ENCODE measurements around the gene PLK5. TPM values are rescaled to one million over a fixed set of nuclear protein-coding genes. Genes with fewer than 3 reads are reported as not detected.
"Not testable (repeated sequence)": the region's sequence is repeated elsewhere in the genome, so short reads cannot be mapped to it uniquely, and the experiment has no call there.

Gene PLK5
- total and polyA plus RNA-seq, 2 donors from 2014 or later = not detected

DNA sequence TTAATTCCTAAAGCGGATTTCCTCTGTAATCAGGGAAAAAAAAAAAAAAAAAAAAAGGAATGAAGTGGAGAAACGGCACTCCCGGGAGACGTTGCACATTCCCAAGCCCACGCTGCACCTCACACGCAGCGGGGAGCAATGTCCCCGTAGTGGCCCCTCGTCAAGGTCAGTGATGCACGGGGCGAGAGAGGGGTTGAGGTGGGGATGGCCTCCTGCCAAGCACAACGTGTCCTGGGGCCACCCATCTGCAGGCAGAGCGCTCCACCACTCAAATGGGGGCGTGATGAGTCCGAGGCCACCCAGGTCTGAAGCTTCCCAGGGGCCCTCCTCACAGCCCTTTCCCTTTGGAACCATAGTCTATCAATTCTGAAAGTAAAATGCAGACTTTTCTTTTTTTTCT lies 15.1 kb downstream of the PLK5 start:
- H3K9me3 ChIP-seq (ENCODE audit: control insufficient read depth in 2 of 3, insufficient read depth in 1 of 3, low read length in 3 of 3) = no peaks in the 10 kb centered on the region
- no peak overlapping the region for H3K4me3 ChIP-seq (ENCODE audit: low read length in 3 of 3)
- H3K27me3 ChIP-seq (ENCODE audit: control insufficient read depth, insufficient read depth, low read length) = no peaks in the 10 kb centered on the region
- DNase-seq (no peak), FAIRE-seq (no peak)
- H3K9ac ChIP-seq (ENCODE audit: low read length in 3 of 3) = no peak overlapping the region
- H3K27ac ChIP-seq (ENCODE audit: low read depth in 2 of 2, low read length in 2 of 2) = no peak overlapping the region
- no peaks in the 10 kb centered on the region for H3K4me1 ChIP-seq (ENCODE audit: control insufficient read depth in 2 of 3, insufficient read depth in 2 of 3, low read depth in 1 of 3, low read length in 3 of 3)
- intact Hi-C loops (cut with DNase I) = no loop called here
- no peaks in the 10 kb centered on the region for H3K36me3 ChIP-seq (ENCODE audit: control insufficient read depth in 2 of 3, insufficient read depth in 3 of 3, low read length in 3 of 3)
- TF ChIP-seq, protein P1, sequence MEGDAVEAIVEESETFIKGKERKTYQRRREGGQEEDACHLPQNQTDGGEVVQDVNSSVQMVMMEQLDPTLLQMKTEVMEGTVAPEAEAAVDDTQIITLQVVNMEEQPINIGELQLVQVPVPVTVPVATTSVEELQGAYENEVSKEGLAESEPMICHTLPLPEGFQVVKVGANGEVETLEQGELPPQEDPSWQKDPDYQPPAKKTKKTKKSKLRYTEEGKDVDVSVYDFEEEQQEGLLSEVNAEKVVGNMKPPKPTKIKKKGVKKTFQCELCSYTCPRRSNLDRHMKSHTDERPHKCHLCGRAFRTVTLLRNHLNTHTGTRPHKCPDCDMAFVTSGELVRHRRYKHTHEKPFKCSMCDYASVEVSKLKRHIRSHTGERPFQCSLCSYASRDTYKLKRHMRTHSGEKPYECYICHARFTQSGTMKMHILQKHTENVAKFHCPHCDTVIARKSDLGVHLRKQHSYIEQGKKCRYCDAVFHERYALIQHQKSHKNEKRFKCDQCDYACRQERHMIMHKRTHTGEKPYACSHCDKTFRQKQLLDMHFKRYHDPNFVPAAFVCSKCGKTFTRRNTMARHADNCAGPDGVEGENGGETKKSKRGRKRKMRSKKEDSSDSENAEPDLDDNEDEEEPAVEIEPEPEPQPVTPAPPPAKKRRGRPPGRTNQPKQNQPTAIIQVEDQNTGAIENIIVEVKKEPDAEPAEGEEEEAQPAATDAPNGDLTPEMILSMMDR (IDR thresholded peaks at IDR 0.05; ENCODE audit: borderline replicate concordance, extremely low read depth, insufficient read depth) = no peak

DNA sequence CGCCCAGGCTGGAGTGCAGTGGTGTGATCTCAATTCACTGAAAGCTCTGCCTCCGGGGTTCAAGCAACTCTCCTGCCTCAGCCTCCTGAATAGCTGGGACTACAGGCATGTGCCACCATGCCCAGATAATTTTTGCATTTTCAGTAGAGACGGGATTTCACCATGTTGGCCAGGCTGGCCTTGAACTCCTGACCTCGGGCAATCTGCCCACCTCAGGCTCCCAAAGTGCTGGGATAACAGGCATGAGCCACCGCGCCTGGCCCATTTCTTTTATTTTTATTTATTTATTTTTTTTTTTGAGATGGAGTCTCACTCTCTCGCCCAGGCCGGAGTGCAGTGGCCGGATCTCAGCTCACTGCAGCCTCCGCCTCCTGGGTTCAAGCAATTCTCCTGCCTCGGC lies 15.9 kb downstream of the PLK5 start:
- not testable (repeated sequence) for DNase-seq; H3K9me3 ChIP-seq (ENCODE audit: control insufficient read depth in 2 of 3, insufficient read depth in 1 of 3, low read length in 3 of 3); H3K27ac ChIP-seq (ENCODE audit: low read depth in 2 of 2, low read length in 2 of 2); H3K4me1 ChIP-seq (ENCODE audit: control insufficient read depth in 2 of 3, insufficient read depth in 2 of 3, low read depth in 1 of 3, low read length in 3 of 3); H3K4me3 ChIP-seq (ENCODE audit: low read length in 3 of 3); FAIRE-seq; H3K9ac ChIP-seq (ENCODE audit: low read length in 3 of 3); H3K36me3 ChIP-seq (ENCODE audit: control insufficient read depth in 2 of 3, insufficient read depth in 3 of 3, low read length in 3 of 3); H3K27me3 ChIP-seq (ENCODE audit: control insufficient read depth, insufficient read depth, low read length)
- intact Hi-C loops (cut with DNase I) = loop anchor here (10.0 kb wide), 1 partner anchor 135 kb away; no protein-coding TSS in a partner anchor

DNA sequence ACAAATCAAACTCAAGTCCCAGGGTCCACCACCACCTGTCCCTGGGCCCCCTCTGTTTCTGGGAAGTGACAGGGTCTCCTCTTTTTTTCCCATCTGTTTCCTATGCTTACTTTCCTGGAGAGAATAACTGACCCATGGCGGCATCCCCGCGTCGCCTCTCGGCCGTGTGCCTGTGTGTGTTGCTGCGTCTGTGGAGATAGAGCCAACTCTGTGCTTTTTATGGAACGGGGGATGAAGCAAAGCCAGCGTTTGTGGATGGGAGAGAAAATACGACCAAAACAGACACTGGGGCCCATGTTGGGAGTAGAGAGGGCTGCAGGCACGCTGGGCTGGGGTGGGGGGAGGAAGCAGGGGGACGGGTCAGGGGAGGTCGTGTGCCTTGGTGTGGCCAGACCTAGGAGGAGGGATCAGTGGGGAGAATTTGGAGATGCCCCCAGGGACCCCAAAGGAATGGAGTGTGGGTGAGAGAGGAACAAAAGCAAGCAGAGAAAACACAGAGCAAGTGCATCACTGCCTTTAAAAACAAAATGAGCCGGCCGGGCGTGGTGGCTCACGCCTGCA lies 16.6 kb downstream of the PLK5 start:
- H3K4me1 ChIP-seq (ENCODE audit: control insufficient read depth in 2 of 3, insufficient read depth in 2 of 3, low read depth in 1 of 3, low read length in 3 of 3) = no peaks in the 10 kb centered on the region
- FAIRE-seq (no peak), DNase-seq (peak in 1 of 5 donors; percentile 34)
- intact Hi-C loops (cut with DNase I) = loop anchor here (10.0 kb wide), 1 partner anchor 134 kb away; no protein-coding TSS in a partner anchor
- H3K9me3 ChIP-seq (ENCODE audit: control insufficient read depth in 2 of 3, insufficient read depth in 1 of 3, low read length in 3 of 3) = no peaks in the 10 kb centered on the region
- no peaks in the 10 kb centered on the region for H3K36me3 ChIP-seq (ENCODE audit: control insufficient read depth in 2 of 3, insufficient read depth in 3 of 3, low read length in 3 of 3)
- H3K9ac ChIP-seq (ENCODE audit: low read length in 3 of 3) = no peak overlapping the region
- no peak overlapping the region for H3K4me3 ChIP-seq (ENCODE audit: low read length in 3 of 3)
- H3K27ac ChIP-seq (ENCODE audit: low read depth in 2 of 2, low read length in 2 of 2) = no peak overlapping the region
- TF ChIP-seq, protein P1 (IDR thresholded peaks at IDR 0.05; ENCODE audit: borderline replicate concordance, extremely low read depth, insufficient read depth) = no peak
- no peaks in the 10 kb centered on the region for H3K27me3 ChIP-seq (ENCODE audit: control insufficient read depth, insufficient read depth, low read length)

DNA sequence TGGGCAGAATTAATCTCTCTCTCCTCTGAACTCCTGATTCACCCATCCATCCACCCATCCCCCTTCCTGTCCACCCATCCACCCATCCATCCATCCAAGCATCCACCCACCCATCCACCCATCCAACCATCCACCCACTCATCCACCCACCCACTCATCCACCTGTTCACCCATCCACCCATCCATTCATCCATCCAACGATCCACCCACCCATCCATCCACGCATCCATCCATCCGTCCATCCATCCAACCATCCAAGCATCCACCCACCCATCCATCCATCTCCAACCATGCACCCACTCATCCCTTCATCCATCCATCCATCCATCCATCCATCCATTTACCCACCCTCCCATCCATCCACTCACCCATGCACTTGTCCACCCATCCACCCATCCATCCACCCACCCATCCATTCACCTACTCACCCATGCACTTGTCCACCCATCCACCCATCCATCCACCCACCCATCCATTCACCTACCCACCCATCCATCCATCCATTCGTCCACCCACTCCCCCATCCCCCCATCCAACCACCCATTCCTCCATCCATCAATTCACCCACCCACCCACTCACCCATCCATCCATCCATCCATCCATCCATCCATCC lies 25.6 kb downstream of the PLK5 start:
- TF ChIP-seq, protein P1 (IDR thresholded peaks at IDR 0.05; ENCODE audit: borderline replicate concordance, extremely low read depth, insufficient read depth) = no peak
- no peaks in the 10 kb centered on the region for H3K4me1 ChIP-seq (ENCODE audit: control insufficient read depth in 2 of 3, insufficient read depth in 2 of 3, low read depth in 1 of 3, low read length in 3 of 3)
- intact Hi-C loops (cut with DNase I) = loop anchor here (5.0 to 10.0 kb wide), 2 partner anchors 125 to 218 kb away; no protein-coding TSS in a partner anchor

More for the DNA sequence above, 25.6 kb downstream of the PLK5 start:
- Histone ChIP-seq H3K9me3 (ENCODE audit: control insufficient read depth in 2 of 3, insufficient read depth in 1 of 3, low read length in 3 of 3) (no peaks in the 10 kb centered on the region), H3K27ac (ENCODE audit: low read depth in 2 of 2, low read length in 2 of 2) (no peak overlapping the region), H3K36me3 (ENCODE audit: control insufficient read depth in 2 of 3, insufficient read depth in 3 of 3, low read length in 3 of 3) (no peaks in the 10 kb centered on the region), H3K4me3 (ENCODE audit: low read length in 3 of 3) (no peak overlapping the region), H3K9ac (ENCODE audit: low read length in 3 of 3) (no peak overlapping the region), H3K27me3 (ENCODE audit: control insufficient read depth, insufficient read depth, low read length) (peaks cover 3% of the 10 kb centered on the region)
- no peak for FAIRE-seq
- no peak for DNase-seq
